ENCODE results near the gene RGMB.
A peak's percentile ranks its signal among the peaks of the same experiment; 100 is the strongest.

RGMB gene

DNA sequence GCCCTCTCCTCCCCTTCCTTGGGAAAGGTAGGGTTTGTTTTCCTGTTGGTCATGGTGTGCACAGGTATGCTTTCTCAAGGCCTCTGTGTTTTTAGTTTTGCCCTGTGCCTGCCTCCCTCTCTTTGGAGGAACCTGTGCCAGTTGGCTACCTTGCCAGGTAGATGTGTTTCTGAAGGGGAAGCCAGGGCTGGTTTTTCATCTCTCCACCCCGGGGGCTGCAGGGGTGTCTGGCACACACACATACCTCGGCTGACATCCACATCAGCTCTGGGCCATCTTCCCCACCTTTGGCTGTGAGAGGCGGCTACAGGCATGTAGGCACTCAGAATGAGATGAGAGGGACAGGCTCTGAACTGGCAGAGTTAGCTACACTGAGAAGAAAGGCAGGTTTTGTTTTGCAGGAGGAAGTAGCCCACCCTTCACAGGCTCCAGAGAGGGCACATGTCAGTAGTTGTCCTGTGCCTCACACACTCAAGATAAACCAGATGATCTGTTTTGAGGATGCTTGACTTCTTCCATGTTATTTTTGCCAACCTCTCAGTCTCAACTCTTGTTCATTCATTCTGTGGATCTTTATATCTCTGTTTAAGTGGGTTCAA lies 9.7 kb downstream of the RGMB start:
- no peak for DNase-seq (ENCODE audit: low read depth in 1 of 2, low spot score in 1 of 2)
- TF ChIP-seq JUND (IDR thresholded peaks at IDR 0.05; ENCODE audit: low read depth): no peak

DNA sequence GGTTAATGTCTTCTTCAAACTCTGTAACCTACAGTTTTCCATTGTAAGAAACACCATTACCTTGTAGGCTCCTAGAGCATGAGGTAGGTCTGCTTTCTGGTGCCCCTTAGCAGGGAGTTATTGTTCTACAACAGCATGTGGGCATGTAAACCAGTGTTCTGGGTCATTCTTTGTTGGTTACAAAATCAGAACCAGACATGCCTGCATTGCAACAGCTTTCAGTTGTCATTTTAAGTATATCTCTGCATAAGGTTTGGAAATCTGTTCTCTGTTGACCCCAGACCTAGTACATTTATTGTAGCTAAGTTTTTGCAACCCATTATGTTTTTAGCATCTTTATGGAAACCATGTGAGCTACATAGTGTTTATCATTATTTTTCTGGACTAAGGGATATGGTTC lies 10.9 kb downstream of the RGMB start:
- DNase-seq (ENCODE audit: low read depth in 1 of 2, low spot score in 1 of 2): no peak
- no peak for TF ChIP-seq JUND (IDR thresholded peaks at IDR 0.05; ENCODE audit: low read depth)
- in situ Hi-C loops (cut with HindIII; ENCODE audit: low pct_unique_long_range_greater_than_20kb, low sequenced_read_pairs): no loop called here

More for the DNA sequence above, 9.7 kb downstream of the RGMB start:
- in situ Hi-C loops (cut with HindIII; ENCODE audit: low pct_unique_long_range_greater_than_20kb, low sequenced_read_pairs): no loop called here

DNA sequence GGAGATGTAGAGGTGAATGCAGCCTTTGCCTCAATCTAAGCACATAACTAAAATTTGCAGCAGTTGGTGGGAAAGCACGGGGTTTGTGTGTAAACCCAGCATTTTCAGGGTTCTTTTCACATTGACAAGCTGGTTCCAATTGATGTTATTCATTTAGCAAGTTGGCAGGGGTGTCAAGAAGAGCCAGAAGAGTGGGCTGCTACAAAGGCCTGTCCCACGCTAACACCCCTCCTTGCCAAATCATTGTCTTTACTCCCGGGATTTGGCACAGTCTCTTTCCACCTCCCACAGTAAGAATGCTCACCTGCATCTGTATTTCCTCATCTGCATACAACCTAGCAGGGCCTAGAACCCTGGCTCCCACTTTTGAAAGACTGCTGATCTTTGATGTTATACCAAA lies 11.8 kb downstream of the RGMB start:
- no peak for DNase-seq (ENCODE audit: low read depth in 1 of 2, low spot score in 1 of 2)
- TF ChIP-seq JUND (IDR thresholded peaks at IDR 0.05; ENCODE audit: low read depth): no peak
- in situ Hi-C loops (cut with HindIII; ENCODE audit: low pct_unique_long_range_greater_than_20kb, low sequenced_read_pairs): no loop called here

DNA sequence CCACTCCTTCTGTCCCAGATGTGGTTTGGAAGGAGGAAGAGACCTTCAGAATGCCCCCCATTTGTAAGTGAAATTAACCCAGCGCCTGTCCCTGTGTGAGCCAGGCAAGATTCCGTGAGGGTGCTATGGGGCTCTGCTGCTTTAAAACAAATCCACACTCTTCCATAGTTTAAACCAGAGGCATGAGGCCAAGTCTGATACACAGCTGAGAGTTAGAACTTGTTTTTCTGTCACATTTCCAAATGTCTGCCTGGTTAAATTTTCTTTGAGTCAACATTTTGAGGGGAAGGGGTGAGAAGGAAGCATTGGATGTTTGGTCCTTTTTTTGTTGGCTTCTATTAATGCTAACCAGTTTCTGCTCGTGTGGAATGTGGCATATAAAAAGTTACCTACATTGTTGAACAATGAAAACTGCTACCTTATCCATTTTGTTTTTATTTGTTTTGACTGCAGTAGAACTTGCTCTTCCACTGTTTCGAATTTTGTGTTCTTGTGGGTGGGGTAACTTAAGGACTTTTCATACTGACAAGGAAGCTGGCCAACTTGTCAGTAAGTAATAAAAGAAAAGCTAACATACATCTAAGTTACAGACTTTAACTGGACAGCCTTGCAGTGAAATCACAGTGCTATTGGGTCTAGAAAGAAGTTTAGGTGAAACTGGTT lies 12.9 kb downstream of the RGMB start:
- DNase-seq (ENCODE audit: low read depth in 1 of 2, low spot score in 1 of 2): peak in 1 of 2 experiments; percentile 84
- 0 out of 2 replicates have a peak, but pooled peaks have one; percentile 7 for TF ChIP-seq JUND (IDR thresholded peaks at IDR 0.05; ENCODE audit: low read depth)
- in situ Hi-C loops (cut with HindIII; ENCODE audit: low pct_unique_long_range_greater_than_20kb, low sequenced_read_pairs): no loop called here

DNA sequence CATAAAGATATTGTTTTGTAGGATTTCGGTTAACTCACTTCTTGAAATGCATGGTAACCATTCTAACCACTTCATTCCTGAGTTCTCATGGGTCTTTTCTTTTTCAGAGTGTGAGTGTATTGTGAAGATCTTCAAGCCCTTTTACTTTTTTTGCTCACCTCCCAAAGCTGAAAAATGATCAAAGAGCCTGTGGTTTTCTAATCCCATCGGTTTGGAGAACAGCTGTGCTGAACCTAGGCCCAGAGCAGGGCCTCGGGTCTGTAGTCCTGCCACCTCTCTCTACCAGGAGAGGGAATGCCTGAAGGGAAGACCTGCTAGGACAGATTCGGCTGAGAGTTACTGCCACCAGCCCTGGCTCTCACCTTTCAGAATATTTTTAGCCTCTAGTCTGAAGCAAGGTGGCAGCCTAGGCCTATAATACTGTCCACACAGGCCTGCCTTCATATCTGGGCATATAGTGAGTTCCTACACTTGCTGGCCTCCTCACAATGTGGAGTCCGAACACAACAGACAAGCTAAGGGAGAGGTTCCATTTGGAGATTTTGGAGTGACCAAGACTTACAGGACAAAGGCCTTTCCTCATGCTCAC lies 13.8 kb downstream of the RGMB start:
- no peak for TF ChIP-seq JUND (IDR thresholded peaks at IDR 0.05; ENCODE audit: low read depth)
- peak in 1 of 2 experiments; percentile 67 for DNase-seq (ENCODE audit: low read depth in 1 of 2, low spot score in 1 of 2)
- in situ Hi-C loops (cut with HindIII; ENCODE audit: low pct_unique_long_range_greater_than_20kb, low sequenced_read_pairs): no loop called here

DNA sequence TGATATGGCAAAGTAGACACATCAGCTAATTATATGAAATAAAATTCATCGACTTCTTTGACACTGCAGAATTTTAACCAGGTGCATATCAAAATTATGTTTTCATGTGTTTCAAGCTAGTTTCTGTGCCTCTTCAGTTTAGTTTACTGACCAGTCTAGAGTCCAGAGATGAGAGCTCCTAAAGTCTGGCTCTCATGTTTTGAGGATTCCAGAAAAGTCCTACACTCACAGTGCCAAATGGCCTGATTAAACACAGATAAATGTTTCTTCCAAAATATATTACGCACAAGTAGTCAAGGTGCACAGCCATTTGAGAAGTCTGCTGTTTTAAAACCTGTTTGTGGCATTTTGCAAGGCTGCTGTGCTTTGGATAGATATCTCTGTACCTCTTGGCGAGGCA lies 15.6 kb downstream of the RGMB start:
- TF ChIP-seq JUND (IDR thresholded peaks at IDR 0.05; ENCODE audit: low read depth): no peak
- in situ Hi-C loops (cut with HindIII; ENCODE audit: low pct_unique_long_range_greater_than_20kb, low sequenced_read_pairs): no loop called here
- DNase-seq (ENCODE audit: low read depth in 1 of 2, low spot score in 1 of 2): no peak

DNA sequence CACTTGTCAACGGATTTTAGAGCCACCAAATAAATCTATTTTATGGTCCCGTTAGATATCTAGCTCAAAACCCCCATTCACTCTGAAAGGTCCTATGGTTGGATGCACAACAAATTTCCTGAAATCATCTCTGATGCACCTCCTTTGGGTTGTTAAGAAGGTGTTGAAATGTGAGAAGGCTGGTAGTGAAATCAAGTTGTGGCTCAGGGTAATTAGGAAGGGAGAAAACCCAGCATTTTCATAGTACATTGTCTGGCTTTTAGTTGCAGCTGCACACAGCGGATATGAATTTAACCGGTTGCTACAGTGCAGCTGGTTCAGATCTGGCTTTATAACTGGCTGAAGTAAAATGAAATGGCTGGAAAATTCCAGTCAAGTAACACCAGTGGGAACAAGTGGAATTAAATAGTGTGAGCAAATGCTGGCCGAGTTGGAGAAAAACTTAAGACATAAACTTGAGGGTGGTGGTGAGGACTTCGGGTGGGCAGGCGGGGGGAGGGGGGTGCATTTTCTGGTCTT lies 17.6 kb downstream of the RGMB start:
- no peak for DNase-seq (ENCODE audit: low read depth in 1 of 2, low spot score in 1 of 2)
- no peak for TF ChIP-seq JUND (IDR thresholded peaks at IDR 0.05; ENCODE audit: low read depth)
- in situ Hi-C loops (cut with HindIII; ENCODE audit: low pct_unique_long_range_greater_than_20kb, low sequenced_read_pairs): no loop called here

DNA sequence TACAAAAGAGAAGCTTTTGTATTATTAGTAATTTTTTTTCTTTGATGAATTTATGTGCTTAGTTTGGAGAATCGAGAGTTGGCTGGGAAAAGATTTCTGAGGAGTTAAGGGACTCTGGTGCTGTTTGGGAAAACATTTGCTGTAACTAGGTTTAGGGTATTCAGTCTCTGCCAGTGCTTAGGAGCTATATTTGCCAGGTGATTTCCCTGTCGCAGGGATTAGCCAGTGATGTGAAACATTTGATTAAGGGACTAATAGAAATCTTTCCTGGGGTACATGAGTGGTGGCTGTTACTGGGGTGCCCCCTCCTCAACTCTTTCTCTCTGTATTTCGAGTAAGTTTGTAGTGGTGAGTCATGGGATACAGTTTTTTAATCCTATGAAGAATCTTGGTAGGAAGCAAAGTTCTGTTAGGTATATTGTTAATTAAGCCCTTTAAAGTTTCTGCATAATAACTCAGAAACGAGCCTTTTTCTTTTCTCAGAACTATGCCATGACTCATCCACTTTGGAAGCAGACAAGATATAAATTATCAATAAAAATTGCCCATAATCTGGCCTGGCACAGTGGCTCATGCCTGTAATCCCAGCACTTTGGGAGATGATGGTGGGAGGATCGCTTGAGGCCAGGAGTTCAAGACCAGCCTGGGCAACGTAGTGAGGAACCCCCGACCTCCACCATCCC lies 18.6 kb downstream of the RGMB start:
- in situ Hi-C loops (cut with HindIII; ENCODE audit: low pct_unique_long_range_greater_than_20kb, low sequenced_read_pairs): no loop called here
- DNase-seq (ENCODE audit: low read depth in 1 of 2, low spot score in 1 of 2): no peak
- TF ChIP-seq JUND (IDR thresholded peaks at IDR 0.05; ENCODE audit: low read depth): no peak

DNA sequence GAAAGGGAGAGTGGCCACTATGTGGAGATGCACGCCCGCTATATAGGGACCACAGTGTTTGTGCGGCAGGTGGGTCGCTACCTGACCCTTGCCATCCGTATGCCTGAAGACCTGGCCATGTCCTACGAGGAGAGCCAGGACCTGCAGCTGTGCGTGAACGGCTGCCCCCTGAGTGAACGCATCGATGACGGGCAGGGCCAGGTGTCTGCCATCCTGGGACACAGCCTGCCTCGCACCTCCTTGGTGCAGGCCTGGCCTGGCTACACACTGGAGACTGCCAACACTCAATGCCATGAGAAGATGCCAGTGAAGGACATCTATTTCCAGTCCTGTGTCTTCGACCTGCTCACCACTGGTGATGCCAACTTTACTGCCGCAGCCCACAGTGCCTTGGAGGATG lies 19.8 kb downstream of the RGMB start:
- DNase-seq (ENCODE audit: low read depth in 1 of 2, low spot score in 1 of 2): no peak
- TF ChIP-seq JUND (IDR thresholded peaks at IDR 0.05; ENCODE audit: low read depth): no peak
- in situ Hi-C loops (cut with HindIII; ENCODE audit: low pct_unique_long_range_greater_than_20kb, low sequenced_read_pairs): no loop called here

DNA sequence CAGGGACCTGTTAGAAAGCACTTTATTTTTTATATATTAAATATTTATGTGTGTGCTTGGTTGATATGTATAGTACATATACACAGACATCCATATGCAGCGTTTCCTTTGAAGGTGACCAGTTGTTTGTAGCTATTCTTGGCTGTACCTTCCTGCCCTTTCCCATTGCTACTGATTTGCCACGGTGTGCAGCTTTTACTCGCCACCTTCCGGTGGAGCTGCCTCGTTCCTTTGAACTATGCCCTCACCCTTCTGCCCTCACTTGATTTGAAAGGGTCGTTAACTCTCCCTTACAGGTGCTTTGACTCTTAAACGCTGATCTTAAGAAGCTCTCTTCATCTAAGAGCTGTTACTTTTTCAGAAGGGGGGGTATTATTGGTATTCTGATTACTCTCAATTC lies 20.5 kb downstream of the RGMB start:
- in situ Hi-C loops (cut with HindIII; ENCODE audit: low pct_unique_long_range_greater_than_20kb, low sequenced_read_pairs): no loop called here
- TF ChIP-seq JUND (IDR thresholded peaks at IDR 0.05; ENCODE audit: low read depth): no peak
- no peak for DNase-seq (ENCODE audit: low read depth in 1 of 2, low spot score in 1 of 2)

DNA sequence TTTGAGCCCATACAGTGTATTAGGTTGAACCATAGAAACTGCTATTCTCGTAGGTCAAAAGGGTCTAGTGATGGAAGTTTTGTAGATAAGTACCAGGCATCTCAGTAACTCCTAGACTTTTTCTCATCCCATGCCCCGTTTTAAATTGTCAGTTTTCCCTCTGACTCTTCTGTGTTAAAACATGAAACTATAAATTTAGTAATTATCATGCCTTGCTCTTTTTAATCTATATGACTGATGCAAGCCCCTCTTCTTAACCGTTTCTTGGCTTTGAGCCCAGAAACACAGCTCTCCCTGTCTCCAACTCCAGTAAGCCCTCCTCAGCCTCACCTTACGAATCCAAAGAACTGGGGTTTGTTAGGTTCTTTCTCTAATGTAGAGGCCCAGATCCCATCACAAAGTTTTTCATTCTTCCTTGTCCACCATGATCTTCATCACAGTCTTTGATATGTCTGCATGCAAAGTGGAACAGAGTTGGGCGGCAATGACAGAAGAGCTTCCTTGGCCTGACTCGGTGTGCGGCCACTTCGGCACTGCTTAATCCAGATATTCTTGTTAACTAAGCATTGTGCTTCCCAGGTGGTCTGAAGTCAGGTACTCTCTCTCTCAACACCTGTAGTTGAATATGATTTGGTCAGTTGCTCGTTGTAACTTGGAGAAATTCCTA lies 21.1 kb downstream of the RGMB start:
- in situ Hi-C loops (cut with HindIII; ENCODE audit: low pct_unique_long_range_greater_than_20kb, low sequenced_read_pairs): no loop called here
- TF ChIP-seq JUND (IDR thresholded peaks at IDR 0.05; ENCODE audit: low read depth): no peak
- DNase-seq (ENCODE audit: low read depth in 1 of 2, low spot score in 1 of 2): no peak

DNA sequence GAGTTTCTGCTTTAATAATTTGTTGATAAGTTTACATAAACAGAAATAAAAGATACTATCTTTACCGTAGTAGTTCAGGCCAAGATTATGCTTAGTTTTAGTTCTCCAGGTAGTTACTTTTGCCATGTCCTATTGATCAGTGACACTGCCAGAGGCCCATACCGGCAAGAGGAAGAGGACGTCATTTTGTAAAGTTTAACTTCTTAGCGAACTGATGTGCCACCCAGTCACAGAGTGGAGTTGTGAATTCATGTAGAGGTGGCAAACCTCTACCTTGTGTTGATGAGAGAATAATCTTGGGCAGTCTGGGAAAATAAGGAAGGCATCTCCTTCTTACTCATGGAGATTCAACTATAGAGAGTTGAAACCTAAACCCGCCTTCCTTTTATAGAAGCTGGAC lies 21.8 kb downstream of the RGMB start:
- TF ChIP-seq JUND (IDR thresholded peaks at IDR 0.05; ENCODE audit: low read depth): no peak
- in situ Hi-C loops (cut with HindIII; ENCODE audit: low pct_unique_long_range_greater_than_20kb, low sequenced_read_pairs): no loop called here
- no peak for DNase-seq (ENCODE audit: low read depth in 1 of 2, low spot score in 1 of 2)
